HEK293T (cell line): ENCODE data around the gene LRRC51.

ENCODE experiments used
- BHLHE40 ChIP-seq: fragments of 450-650 bp; IDR thresholded peaks from 2 replicates; pipeline ENCODE4 v1.6.1; 2016; ENCODE audit warnings: mild to moderate bottlenecking, moderate library complexity, borderline replicate concordance
- FOXA1 ChIP-seq: fragments of 450-650 bp; IDR thresholded peaks from 2 replicates; pipeline ENCODE4 v1.6.1; 2016; ENCODE audit warnings: mild to moderate bottlenecking
- FOXM1 ChIP-seq: fragments of 450-650 bp; IDR thresholded peaks from 2 replicates; pipeline ENCODE4 v1.6.1; 2017; ENCODE audit warnings: mild to moderate bottlenecking, borderline replicate concordance
- L3MBTL2 ChIP-seq: fragments of 450-650 bp; conservative IDR thresholded peaks from 2 replicates; pipeline ENCODE4 v1.6.1; 2016; ENCODE audit warnings: mild to moderate bottlenecking
- NFRKB ChIP-seq: fragments of 450-650 bp; IDR thresholded peaks from 2 replicates; pipeline ENCODE4 v1.6.1; 2016; ENCODE audit warnings: mild to moderate bottlenecking, moderate library complexity
- SP1 ChIP-seq: fragments of 450-650 bp; IDR thresholded peaks from 2 replicates; pipeline ENCODE4 v1.6.1; 2017

GRCh38 chr11:72078477-72078876, 2.2 kb upstream of the LRRC51 start:
- TF ChIP-seq FOXM1 (no peak), FOXA1 (no peak), L3MBTL2 (no peak), BHLHE40 (no peak), SP1 (no peak), NFRKB (no peak)
